Measurements from ENCODE around the gene PTH. TPM values are rescaled to one million over a fixed set of nuclear protein-coding genes. Genes with fewer than 3 reads are reported as not detected.

Gene PTH
- not detected for total RNA-seq (2021; fragmentation: NEBNext Ultra II Directional; extraction: Animal tissue kit (Norgen Biotek cat#: 25700))
- long read RNA-seq = 0 reads

- Mint-ChIP-seq H3K4me1 (ENCODE audit: low read depth) (no peaks in the 10 kb centered on the region), H3K27ac (no peak within 1 kb of the TSS), H3K4me3 (no peak within 1 kb of the TSS), H3K27me3 (ENCODE audit: insufficient read depth) (peaks cover 15% of the 10 kb centered on the region), H3K36me3 (ENCODE audit: low read depth) (no peaks in the 10 kb centered on the region), H3K9me3 (no peaks in the 10 kb centered on the region)
- DNase-seq = no peak
- TF ChIP-seq CTCF (IDR thresholded peaks at IDR 0.05) = no peak
These were observed at the start of gene PTH for GRCh38 chr11:13495929-13496328. TSS of gene PTH (minus strand) at chr11:13495997. CDS start at chr11:13492855, 3,142 bp downstream.

GRCh38 chr11:13538044-13538443 is 42.2 kb upstream of the PTH start:
- no peak for DNase-seq
- no peaks in the 10 kb centered on the region for H3K4me1 Mint-ChIP-seq (ENCODE audit: low read depth)
- H3K27me3 Mint-ChIP-seq (ENCODE audit: insufficient read depth) = peaks cover 2% of the 10 kb centered on the region
- H3K27ac Mint-ChIP-seq = no peak overlapping the region
- H3K36me3 Mint-ChIP-seq (ENCODE audit: low read depth) = no peaks in the 10 kb centered on the region
- H3K4me3 Mint-ChIP-seq = no peak overlapping the region
- no peak for TF ChIP-seq CTCF (IDR thresholded peaks at IDR 0.05)
- H3K9me3 Mint-ChIP-seq = peaks cover 10% of the 10 kb centered on the region

GRCh38 chr11:13535819-13536218 is 40.0 kb upstream of the PTH start:
- H3K4me1 Mint-ChIP-seq (ENCODE audit: low read depth) = no peaks in the 10 kb centered on the region
- peak; percentile 29; the same call in 1 of the 2 replicates for TF ChIP-seq CTCF (IDR thresholded peaks at IDR 0.05)
- no peaks in the 10 kb centered on the region for H3K36me3 Mint-ChIP-seq (ENCODE audit: low read depth)
- no peak for DNase-seq
- H3K27me3 Mint-ChIP-seq (ENCODE audit: insufficient read depth) = peaks cover 2% of the 10 kb centered on the region
- peaks cover 10% of the 10 kb centered on the region for H3K9me3 Mint-ChIP-seq
- H3K27ac Mint-ChIP-seq = no peak overlapping the region
- H3K4me3 Mint-ChIP-seq = no peak overlapping the region

GRCh38 chr11:13534358-13534757 is 38.6 kb upstream of the PTH start:
- Mint-ChIP-seq H3K9me3 (peaks cover 14% of the 10 kb centered on the region), H3K4me3 (no peak overlapping the region), H3K4me1 (ENCODE audit: low read depth) (no peaks in the 10 kb centered on the region), H3K27ac (no peak overlapping the region), H3K27me3 (ENCODE audit: insufficient read depth) (peaks cover 2% of the 10 kb centered on the region), H3K36me3 (ENCODE audit: low read depth) (no peaks in the 10 kb centered on the region)
- TF ChIP-seq CTCF (IDR thresholded peaks at IDR 0.05) = no peak
- DNase-seq = no peak

- TF ChIP-seq CTCF (IDR thresholded peaks at IDR 0.05) = no peak
- Mint-ChIP-seq H3K4me1 (ENCODE audit: low read depth) (no peaks in the 10 kb centered on the region), H3K27me3 (ENCODE audit: insufficient read depth) (peaks cover 2% of the 10 kb centered on the region; the same call in 1 of the 2 replicates), H3K27ac (no peak overlapping the region), H3K9me3 (peaks cover 7% of the 10 kb centered on the region; the same call in 1 of the 2 replicates), H3K36me3 (ENCODE audit: low read depth) (no peaks in the 10 kb centered on the region), H3K4me3 (no peak overlapping the region)
- no peak for DNase-seq
These were observed 29.5 kb upstream of the PTH start for GRCh38 chr11:13525257-13525656.

GRCh38 chr11:13503393-13503792 is 7.6 kb upstream of the PTH start:
- no peaks in the 10 kb centered on the region for H3K9me3 Mint-ChIP-seq
- H3K27me3 Mint-ChIP-seq (ENCODE audit: insufficient read depth) = peaks cover 11% of the 10 kb centered on the region
- no peaks in the 10 kb centered on the region for H3K36me3 Mint-ChIP-seq (ENCODE audit: low read depth)
- TF ChIP-seq CTCF (IDR thresholded peaks at IDR 0.05) = no peak
- no peak overlapping the region for H3K4me3 Mint-ChIP-seq
- no peaks in the 10 kb centered on the region for H3K4me1 Mint-ChIP-seq (ENCODE audit: low read depth)
- DNase-seq = no peak
- no peak overlapping the region for H3K27ac Mint-ChIP-seq
